GM19099 (cell line): ENCODE data around the gene CCNF.

ENCODE experiments used
- POLR2A ChIP-seq: IDR thresholded peaks from 3 replicates; pipeline ENCODE4 v1.6.1; 2011; ENCODE audit warnings: low read depth; ENCODE audit not compliant: insufficient read length; ENCODE audit errors: extremely low read depth

CCNF gene

GRCh38 chr16:2429034-2429770, at the start of gene CCNF:
TSS of gene CCNF (plus strand) at chr16:2429447. CDS start at chr16:2429482, 35 bp downstream.
- TF ChIP-seq POLR2A, result peak; percentile 77

GRCh38 chr16:2383501-2383900, 45.7 kb upstream of the CCNF start:
- TF ChIP-seq POLR2A, result no peak

GRCh38 chr16:2384426-2384825, 44.8 kb upstream of the CCNF start:
- no peak for TF ChIP-seq POLR2A

GRCh38 chr16:2385190-2385836, 43.9 kb upstream of the CCNF start:
- no peak for TF ChIP-seq POLR2A

- TF ChIP-seq POLR2A, result no peak
These were observed 42.3 kb upstream of the CCNF start for GRCh38 chr16:2386990-2387389.

GRCh38 chr16:2388139-2388874, 40.9 kb upstream of the CCNF start:
- TF ChIP-seq POLR2A, result no peak

GRCh38 chr16:2388875-2389433, 40.3 kb upstream of the CCNF start:
- no peak for TF ChIP-seq POLR2A

GRCh38 chr16:2392025-2392424, 37.2 kb upstream of the CCNF start:
- TF ChIP-seq POLR2A, result no peak

GRCh38 chr16:2398520-2398919, 30.7 kb upstream of the CCNF start:
- no peak for TF ChIP-seq POLR2A

GRCh38 chr16:2404099-2404498, 25.1 kb upstream of the CCNF start:
- TF ChIP-seq POLR2A, result no peak

GRCh38 chr16:2415085-2415484, 14.2 kb upstream of the CCNF start:
- TF ChIP-seq POLR2A, result no peak

- no peak for TF ChIP-seq POLR2A
These were observed 9.2 kb upstream of the CCNF start for GRCh38 chr16:2420035-2420434.

GRCh38 chr16:2422123-2422867, 7.0 kb upstream of the CCNF start:
- no peak for TF ChIP-seq POLR2A

- TF ChIP-seq POLR2A, result no peak
These were observed 4.9 kb upstream of the CCNF start for GRCh38 chr16:2424061-2425007.
